ENCODE data around the gene GLI3.
A peak's percentile ranks its signal among the peaks of the same experiment; 100 is the strongest.

The GLI3 gene

DNA sequence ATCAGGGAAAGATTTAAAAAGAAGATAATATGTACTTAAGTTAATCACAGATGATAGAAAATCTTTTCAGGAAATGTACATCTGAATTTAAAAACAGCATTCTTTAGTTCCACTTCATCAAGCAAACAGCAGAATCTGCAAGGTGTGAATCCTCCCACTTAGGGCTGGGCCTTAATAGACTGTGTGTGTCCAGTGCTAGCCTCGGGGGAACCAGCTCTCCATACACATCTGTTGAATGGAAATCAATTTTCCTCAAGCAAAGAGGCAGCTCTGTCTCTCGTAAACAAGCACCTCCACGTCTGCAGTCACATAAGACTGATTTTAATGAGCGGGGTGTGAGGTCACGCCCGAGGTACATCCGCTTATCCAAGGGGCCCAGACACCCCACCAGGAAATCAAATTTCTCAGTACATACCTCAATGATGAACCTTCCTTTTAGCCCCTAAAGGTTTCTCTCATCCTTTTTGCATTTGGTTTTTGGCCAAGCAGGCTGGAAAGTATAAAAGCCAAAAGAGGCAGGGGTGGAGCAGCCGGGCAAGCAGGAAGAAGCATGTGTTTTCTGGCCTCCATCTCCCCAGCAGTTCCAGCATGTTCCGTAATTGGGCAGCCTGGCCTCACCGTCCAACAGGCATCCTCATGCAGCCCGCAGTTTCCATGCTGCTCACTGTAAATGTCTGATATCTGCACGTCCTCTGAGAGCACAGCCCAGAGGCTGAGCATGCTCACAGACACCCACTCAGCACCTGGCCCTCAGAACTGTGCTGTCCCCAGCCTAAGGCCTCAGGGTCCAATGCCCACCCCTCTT lies 131.3 kb downstream of the GLI3 start:
- no peak for DNase-seq (ENCODE audit: low spot score)

DNA sequence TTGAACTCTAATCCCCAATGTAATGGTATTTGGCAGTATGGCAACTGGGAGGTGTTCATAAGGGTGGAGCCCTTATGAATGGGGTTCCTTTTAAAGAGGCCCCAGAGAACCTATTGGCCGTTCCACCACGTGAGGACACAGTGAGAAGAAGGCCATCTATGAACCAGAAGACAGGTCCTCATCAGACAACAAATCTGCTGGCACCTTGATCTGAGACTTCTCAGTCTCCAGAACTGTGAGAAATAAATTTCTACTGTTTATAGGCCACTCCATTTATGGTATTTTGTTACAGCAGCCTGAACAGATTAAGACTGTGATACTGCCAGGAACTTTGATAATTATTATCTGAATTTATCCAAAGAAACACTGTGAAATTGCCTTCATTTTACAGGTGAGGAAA lies 132.3 kb downstream of the GLI3 start:
- no peak for DNase-seq (ENCODE audit: low spot score)

DNA sequence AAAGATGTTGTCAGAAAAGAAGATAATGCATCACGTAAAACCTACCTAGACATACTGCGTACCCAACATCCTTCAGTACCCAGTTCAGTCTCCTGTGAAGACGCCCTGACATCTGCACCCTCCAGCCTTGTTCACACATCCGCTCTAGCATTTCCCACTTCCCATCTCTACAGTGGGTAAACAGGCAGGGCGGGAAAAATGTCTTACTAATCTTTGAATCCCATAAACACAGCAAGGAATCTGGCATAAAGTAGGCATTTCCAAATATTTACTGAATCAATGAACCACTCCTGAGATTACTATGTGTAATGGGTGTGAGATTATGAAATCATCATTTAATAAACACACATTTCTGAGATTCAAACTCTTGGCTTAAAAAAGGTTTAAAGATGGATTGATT lies 132.8 kb downstream of the GLI3 start:
- DNase-seq (ENCODE audit: low spot score), result no peak

DNA sequence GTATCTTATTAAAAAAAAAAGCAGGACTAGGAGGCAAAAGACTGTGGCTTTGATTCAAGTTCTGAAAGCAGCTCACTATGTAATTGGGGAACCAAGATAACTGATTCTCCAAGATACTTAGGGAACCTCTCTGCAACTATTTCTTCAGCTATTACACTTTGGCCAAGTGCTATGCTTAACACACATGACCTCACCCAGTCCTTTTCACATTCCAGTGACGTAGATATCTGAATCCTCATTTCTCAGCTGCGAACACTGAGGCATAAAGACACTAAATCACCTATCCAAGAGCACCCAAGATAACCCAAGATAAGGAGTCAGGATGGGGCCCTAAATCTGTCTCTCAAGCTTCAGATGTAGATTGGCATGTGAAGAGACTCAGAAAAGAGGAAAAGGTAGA lies 133.6 kb downstream of the GLI3 start:
- DNase-seq (ENCODE audit: low spot score), result no peak

DNA sequence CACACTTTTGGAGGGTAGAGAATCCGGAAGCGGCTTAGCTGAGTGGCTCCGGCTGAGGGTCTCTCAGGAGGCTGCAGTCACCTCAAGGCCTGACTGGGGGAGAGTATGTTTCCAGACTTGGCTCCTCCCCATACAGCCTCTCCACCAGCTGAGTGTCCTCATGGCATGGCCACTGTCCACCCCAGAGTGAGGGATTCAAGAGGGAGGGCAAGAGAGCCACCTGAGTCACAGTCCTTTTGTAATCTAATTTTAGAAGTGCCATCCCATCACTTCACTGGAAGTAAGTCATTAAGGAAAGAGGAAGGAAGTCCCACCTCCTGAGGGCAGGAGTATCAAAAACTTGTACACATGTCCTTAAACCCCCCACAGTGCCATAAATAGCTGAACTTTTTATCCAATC lies 134.0 kb downstream of the GLI3 start:
- DNase-seq (ENCODE audit: low spot score), result no peak

DNA sequence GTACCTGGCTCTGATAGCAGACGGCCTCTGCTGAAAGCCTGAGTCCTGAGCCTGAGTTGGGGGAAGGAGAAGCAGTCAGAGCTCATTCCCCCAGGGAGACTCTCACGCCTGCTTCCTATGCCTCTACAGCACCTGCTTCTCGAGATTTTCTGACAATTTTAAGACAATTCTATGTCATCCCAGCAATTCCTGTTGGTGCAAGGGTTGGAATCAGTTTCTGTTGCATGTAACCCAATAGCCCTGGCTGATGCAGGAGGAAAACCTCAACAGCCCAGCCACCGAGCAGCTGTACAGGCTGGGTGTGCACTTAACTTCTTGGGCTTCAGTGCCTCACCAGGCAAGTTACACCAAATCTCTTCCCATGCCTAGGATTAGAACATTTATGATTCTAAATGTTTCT lies 134.7 kb downstream of the GLI3 start:
- no peak for DNase-seq (ENCODE audit: low spot score)

DNA sequence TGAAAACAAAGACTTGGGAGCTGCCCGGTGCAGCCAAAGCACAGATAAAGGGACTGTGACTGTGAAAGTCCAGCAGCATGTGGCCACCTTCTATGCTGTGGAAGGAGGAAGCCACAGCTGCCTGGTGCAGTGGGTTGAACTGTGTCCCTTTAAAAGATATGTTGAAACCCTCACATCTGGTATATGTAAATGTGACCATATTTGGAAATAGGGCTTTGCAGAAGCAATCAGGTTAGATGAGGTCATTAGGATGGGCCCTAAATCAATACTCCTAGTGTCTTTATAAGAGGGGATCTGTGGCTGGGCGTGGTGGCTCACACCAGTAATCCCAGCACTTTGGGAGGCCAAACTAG lies 136.9 kb downstream of the GLI3 start:
- DNase-seq (ENCODE audit: low spot score), result no peak

DNA sequence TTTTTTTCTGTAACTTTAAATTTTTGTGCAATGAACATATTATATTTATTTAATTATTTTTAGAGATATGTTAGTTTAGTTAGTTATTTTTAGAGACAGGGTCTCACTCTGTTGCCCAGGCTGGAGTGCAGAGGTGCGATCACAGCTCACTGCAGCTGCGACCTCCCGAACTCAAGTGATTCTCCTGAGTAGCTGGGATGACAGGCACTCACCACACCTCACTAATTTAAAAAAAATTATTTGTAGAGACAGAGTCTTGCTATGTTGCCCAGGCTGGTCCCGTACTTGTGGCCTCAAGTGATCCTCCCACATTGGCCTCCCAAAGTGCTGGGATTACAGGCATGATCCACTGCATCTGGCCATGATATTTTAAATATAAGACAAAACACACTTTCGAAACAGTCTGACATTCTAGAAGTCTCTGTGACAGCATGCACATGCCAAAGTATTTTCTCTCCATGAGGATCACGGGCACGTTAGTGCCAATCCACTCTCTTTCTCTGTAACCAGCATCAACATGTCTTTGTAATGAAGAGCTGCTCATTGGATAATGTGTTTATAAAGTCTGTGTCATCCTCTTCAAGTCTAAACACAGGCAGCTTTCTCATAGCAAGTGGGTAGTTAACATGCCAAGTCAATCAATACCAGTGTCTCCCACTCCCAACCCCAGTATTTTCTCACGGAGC lies 137.4 kb downstream of the GLI3 start:
- no peak for DNase-seq (ENCODE audit: low spot score)

DNA sequence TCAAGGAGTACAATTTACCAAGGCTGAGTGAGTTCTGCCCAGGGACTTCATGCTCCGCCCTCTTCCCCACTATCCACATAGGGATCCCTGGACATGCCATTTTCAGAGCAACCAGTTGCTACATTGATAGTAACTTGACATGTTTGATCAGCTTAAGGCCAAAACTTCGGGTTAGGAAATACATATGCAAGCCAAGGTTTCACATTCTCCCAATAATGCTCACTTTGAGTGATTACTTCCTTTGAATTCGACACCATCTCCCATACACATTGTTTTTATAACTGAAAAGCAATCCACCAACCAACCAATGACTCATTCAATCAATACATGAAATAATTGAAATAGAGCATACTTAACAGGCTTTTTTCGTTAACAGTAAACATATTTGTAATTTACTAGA lies 137.9 kb downstream of the GLI3 start:
- no peak for DNase-seq (ENCODE audit: low spot score)

DNA sequence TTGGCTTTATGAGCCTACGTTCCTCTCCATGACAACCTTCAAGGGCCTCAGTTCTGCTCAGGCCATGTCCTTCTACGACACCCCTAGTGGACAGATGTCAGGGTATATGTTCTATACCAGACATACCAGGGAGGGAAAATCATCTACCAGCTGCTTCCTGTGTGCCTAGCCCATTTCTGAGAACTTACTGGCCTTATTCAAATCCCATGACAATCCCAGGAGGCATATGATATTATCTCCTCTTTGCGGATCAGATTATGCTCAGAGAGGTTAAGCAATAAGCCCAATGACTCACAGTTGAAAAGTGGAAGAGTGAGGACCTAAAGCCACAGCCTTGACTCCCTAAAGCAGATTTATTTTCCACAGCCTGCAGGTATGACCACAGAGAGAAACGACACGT lies 139.3 kb downstream of the GLI3 start:
- DNase-seq (ENCODE audit: low spot score), result no peak

DNA sequence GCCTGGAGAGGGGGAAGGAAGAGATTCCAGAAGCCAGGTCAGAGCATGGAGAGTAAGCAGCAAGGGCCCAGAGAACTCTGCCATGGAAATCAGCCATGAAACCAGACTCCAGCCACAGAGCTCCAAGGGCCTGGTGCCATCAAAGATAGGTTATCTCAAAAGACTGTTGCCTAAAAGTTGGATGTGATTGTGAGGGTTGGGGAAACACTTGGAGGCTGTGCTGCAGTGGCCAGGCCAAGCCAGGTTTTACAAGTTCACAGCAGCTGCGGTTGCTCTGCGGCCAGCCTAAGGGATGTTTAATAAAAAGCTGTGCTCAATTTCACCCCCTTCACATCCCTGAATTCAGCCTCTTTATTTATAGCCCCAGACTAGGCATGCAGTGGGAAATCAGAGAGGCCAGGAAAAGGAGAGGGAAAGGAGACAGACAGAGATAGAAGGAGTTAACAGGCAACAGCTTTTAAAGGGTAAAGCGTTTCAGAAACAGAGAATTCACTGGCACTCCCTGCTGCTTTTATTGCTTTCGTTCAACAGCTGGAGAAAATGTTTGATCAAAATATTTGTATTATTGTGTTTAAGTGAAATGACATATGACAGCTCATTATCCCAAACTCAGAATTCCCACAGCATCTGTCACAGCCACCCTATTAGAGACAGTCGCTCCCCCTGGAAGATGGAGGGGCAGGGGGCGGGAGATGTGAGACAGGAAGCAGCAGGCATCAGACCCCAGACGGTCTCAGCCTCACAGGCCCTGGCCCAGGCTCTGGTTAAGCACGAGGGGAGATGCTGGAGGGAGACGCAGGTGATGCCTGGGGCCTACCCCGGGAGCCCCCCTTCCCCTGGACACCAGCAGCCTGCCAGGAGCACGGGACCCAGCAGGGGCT lies 140.1 kb downstream of the GLI3 start:
- no peak for DNase-seq (ENCODE audit: low spot score)

DNA sequence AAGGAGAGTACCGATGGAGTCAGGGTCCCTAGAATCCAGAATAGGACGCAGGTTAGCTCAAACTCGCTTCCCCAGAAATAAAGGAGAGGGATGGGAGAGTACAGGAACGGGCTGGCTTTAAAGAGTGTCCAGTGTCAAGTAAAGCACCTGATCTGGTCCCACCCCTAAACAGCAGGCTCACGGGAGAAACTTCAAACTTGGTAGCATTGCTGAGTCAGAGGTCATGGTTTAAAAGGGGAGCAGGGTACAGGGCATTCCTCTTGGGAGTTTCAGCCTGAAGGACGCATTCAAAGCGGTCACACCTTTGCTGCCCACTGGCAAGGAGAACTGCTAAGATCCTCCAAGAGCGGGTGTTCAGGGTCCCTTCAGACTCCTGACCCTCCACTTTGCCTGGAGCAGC lies 140.7 kb downstream of the GLI3 start:
- no peak for DNase-seq (ENCODE audit: low spot score)

DNA sequence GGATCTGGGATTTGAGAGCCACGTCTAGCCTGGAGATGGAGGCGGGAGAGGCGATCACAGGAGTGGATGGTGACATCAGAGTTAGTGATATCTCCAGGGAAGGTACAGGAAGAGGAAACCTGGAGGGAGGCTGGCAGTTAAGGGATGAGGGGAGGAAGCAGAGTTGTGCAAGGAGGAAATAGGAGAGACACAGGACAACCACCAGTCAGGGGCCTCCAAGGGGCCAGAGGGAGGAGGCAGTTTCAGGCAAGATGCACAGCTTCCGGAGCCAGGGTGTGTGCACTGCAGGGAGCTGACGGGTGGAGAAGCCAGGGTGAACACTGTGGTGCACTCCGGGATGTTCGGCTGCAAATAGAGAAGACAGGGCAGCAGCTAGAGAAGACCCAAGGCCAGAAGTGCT lies 141.2 kb downstream of the GLI3 start:
- DNase-seq (ENCODE audit: low spot score), result no peak

DNA sequence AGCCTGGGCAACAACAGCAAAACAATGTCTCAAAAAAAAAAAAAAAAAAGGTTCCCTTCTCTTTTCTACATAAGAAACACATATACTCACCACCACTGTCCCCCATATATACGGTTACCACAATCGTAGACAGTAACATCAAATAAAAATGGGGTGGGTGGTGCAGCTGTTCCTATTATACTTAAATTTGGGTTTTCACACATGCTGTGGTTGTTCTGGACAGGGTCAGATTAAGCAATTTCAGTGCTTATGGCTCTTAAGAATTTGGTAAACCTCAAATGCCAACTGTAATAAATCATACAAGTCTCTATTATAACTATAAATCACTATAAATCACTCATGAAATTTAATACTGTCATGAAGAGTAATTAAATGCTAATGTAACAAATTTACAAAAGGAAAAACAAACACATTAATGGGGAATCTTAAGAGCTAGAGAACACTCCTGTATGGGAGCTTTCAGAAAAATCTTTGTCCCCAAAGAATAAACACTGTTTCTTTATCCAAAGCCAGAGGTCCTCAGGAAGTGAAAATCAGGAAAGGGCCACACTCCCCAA lies 143.6 kb downstream of the GLI3 start:
- no peak for DNase-seq (ENCODE audit: low spot score)

DNA sequence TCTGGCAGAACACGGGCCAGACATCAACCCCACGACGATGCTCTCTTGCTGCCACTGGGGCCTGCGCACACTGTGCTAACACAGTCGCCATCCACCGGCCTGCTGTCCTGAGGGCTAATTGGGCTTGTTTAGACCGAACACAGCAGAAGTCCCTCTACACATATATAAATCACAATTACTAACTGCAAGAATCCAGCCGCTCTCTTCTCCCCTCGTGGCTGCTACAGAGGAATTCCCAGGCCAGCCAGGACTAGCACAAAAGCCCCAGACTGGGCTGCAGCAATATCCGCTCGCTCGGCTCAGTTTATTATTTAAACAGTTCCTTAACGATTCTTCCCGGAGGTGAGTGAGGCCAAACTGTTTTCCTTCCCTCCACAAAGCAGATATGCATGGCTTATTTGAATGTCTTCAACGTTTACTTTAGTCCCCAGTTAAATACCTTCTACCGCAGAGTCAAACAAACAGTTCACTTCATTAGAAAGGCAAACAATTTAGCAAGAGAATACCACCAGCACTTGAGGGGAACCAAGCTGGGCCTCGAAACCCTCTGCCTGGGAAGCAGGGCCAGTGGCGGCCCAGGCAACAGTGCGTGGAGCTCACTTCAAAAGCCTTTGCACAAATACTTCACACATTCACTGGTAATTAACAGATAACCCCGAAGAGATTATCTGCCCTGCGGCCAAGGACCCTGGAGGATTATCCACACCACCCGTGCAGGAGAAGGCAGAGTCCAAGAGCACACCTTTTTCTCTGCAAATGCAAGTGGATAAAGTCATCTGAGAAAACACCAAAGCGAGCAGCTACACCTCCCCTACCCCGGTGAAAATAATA lies 145.3 kb downstream of the GLI3 start:
- peak; percentile 37 for DNase-seq (ENCODE audit: low spot score)

DNA sequence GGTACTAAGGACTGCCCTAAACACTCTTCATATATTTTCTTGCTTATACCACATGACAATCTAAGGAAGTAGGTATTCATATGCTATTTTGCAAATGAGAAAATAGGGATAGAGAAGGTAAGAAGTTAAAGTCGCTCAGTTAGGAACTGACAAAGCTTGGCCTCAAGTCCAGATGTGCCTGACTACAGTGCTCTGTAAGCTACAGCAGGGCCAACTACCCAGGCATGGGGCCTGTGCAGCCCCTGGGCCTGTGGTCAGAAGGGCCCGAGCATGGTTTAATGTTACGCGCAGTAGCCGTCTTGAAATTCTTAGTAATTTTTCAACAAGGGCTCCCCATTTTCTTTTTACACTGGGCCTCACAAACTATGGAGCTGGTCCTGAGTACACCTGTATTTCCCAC lies 146.2 kb downstream of the GLI3 start:
- no peak for DNase-seq (ENCODE audit: low spot score)

DNA sequence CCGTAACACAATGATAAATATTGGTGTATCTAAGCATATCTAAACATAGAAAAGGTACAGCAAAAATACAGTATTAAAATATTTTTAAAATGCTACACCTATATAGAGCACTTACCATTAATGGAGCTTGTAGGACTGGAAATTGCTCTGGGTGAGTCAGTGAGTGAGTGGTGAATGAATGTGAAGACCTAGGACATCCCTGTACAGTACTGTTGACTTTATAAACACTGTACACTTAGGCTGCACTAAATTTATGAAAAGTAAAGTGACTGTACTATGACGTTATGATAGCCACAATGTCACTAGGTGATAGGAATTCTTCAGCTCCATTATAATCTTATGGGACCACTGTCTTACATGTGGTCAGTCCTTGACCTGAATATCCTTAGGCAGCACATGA lies 147.0 kb downstream of the GLI3 start:
- no peak for DNase-seq (ENCODE audit: low spot score)

DNA sequence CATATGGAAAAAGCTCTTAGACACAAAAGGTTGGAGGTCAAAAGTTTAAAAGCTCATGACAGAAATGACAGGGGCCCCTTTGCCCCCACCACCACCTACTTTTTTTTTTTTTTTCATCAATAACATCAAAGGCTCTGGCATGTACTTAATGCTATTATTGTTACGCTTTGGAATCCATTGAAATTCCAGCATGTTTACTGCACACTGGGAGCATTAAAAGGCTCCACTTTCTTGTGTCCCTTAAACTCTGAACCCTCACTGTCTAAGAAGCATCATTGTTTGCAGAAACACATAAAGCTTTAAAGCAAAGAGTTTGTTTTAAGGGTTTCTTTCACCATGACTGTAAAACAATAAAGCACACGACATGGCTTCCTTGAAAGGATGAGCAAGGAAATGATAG lies 149.4 kb downstream of the GLI3 start:
- no peak for DNase-seq (ENCODE audit: low spot score)

DNA sequence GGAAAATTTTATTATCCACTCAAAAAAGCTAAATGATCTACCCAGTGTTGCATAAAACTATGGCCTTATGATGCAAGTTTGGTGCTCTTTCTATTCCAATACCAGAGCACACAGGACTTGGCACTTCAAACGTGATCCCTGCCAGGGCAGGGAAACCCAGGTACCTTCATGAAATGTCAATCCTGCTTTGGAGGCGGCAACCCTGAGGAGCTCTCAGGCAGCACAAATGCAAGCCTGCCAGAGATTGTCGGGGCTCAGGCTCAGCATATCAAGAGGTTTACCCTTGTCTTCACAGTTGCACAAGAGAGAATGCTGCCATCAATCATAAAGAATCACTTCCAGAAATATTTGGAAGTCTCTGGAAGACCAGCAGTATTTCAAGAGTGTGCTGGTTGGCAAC lies 151.5 kb downstream of the GLI3 start:
- no peak for DNase-seq (ENCODE audit: low spot score)

DNA sequence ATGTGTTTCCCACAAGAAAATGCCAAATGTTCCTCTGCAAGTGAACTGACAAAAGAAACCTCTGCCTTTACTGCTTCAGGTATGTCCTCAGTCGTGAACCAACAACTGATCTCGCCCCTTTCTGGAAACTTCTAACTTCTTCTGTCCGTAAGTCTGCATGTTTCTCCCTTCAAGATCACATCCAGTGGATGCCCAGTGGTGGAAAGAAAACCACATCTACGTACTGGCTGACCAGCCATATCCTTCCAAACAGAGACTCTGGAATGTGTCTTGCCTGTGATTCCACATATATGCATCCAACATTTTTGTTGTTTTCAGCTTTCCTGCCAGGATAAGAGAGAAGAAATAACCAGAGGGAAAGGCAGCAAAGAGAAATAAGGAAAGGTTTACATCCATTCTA lies 152.7 kb downstream of the GLI3 start:
- no peak for DNase-seq (ENCODE audit: low spot score)

DNA sequence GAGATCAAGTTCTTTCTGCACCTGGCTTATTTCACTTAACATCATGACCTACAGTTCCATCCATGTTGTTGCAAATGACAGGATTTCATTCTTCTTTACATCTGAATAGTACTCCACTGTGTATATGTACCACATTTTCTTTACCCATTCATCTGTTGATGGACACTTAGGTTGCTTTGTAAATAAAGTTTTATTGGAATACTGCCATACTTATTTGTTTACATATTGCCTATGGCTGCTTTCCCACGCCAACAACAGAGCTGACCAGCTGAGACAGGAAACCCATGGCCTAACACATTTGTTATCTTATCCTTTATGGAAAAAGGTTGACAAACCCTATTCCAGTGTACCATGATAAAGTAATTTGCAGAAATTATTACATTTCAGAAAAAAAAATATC lies 153.7 kb downstream of the GLI3 start:
- no peak for DNase-seq (ENCODE audit: low spot score)

DNA sequence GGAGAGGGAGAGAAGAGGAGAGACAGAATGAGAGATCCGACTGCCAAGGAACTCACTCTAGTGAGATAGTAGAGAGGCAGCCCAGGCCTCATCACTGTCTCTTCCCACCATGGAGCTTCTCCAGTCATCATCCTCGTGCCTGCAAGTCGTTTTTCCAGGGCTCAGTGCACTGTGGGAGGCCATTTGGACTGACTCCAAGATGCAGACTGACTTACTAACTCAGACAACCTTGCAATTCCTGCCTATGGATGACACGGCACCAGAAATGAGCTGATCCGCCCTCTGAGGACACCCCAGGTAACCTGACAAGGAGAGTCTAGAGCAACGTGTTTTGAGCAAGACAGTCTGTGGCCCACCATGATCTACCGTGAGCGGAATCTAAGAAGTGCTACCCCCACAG lies 154.9 kb downstream of the GLI3 start:
- peak; percentile 85 for DNase-seq (ENCODE audit: low spot score)
